ENCODE measurements around the gene ADK. TPM values are rescaled to one million over a fixed set of nuclear protein-coding genes. Genes with fewer than 3 reads are reported as not detected.

ADK gene
- polyA plus RNA-seq, 1 experiment, result 41.9 TPM

- CTCF ChIA-PET, result no interaction called here
- no peak for TF ChIP-seq CTCF (IDR thresholded peaks at IDR 0.05; ENCODE audit: low read depth, low read length)
- no peaks in the 10 kb centered on the region for H3K27me3 ChIP-seq (ENCODE audit: control insufficient read depth, insufficient read depth, low read length)
- H3K4me3 ChIP-seq (ENCODE audit: low read depth, low read length), result no peak overlapping the region
- no peak for DNase-seq (ENCODE audit: low read depth, low spot score)
- H3K27ac ChIP-seq (ENCODE audit: low read depth, low read length), result no peak overlapping the region
- H3K9me3 ChIP-seq (ENCODE audit: control insufficient read depth, insufficient read depth, low read length), result peaks cover 2% of the 10 kb centered on the region; the same call in 1 of the 2 replicates
- POLR2A ChIA-PET, result no interaction called here
Observed at GRCh38 chr10:74728225-74728624, 577.2 kb downstream of the ADK start.

- CTCF ChIA-PET, result no interaction called here
- H3K27me3 ChIP-seq (ENCODE audit: control insufficient read depth, insufficient read depth, low read length), result no peaks in the 10 kb centered on the region
- POLR2A ChIA-PET, result no interaction called here
- H3K27ac ChIP-seq (ENCODE audit: low read depth, low read length), result no peak overlapping the region
- H3K9me3 ChIP-seq (ENCODE audit: control insufficient read depth, insufficient read depth, low read length), result peaks cover 2% of the 10 kb centered on the region; the same call in 1 of the 2 replicates
- no peak overlapping the region for H3K4me3 ChIP-seq (ENCODE audit: low read depth, low read length)
- no peak for TF ChIP-seq CTCF (IDR thresholded peaks at IDR 0.05; ENCODE audit: low read depth, low read length)
- no peak for DNase-seq (ENCODE audit: low read depth, low spot score)
Observed at GRCh38 chr10:74730246-74730645, 579.2 kb downstream of the ADK start.

- TF ChIP-seq CTCF (IDR thresholded peaks at IDR 0.05; ENCODE audit: low read depth, low read length), result no peak
- no peak overlapping the region for H3K27ac ChIP-seq (ENCODE audit: low read depth, low read length)
- DNase-seq (ENCODE audit: low read depth, low spot score), result no peak
- ChIA-PET CTCF (no interaction called here), POLR2A (no interaction called here)
- no peak overlapping the region for H3K4me3 ChIP-seq (ENCODE audit: low read depth, low read length)
- H3K9me3 ChIP-seq (ENCODE audit: control insufficient read depth, insufficient read depth, low read length), result peaks cover 2% of the 10 kb centered on the region; the same call in 1 of the 2 replicates
- H3K27me3 ChIP-seq (ENCODE audit: control insufficient read depth, insufficient read depth, low read length), result no peaks in the 10 kb centered on the region
Observed at GRCh38 chr10:74733612-74734011, 582.6 kb downstream of the ADK start.

DNA sequence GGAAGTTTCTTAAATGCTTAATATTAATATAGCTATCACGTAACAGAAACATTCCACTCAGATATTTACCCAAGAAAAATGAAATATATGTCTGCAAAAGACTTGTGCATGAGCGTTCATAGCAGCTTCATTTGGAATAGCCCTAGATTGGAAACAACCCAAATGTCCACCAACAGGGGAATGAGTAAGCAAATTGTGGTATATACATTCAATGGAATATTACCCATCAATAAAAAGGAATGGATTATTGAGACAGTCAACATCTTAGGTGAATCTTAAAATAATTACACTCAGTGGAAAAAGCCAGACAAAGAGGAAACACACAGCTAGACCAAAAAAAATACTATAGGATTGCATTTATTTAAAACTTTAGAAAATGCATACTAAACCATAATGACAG lies 585.0 kb downstream of the ADK start:
- ChIA-PET POLR2A (no interaction called here), CTCF (interaction anchor here (0.7 kb wide), 1 partner anchor 39 kb away, joined by 6 read pairs; no protein-coding TSS in a partner anchor)
- TF ChIP-seq CTCF (IDR thresholded peaks at IDR 0.05; ENCODE audit: low read depth, low read length), result no peak
- no peak for DNase-seq (ENCODE audit: low read depth, low spot score)
- Histone ChIP-seq H3K27ac (ENCODE audit: low read depth, low read length) (no peak overlapping the region), H3K9me3 (ENCODE audit: control insufficient read depth, insufficient read depth, low read length) (peaks cover 2% of the 10 kb centered on the region; the same call in 1 of the 2 replicates), H3K27me3 (ENCODE audit: control insufficient read depth, insufficient read depth, low read length) (no peaks in the 10 kb centered on the region), H3K4me3 (ENCODE audit: low read depth, low read length) (no peak overlapping the region)

GRCh38 chr10:74738052-74738451 lies 587.0 kb downstream of the ADK start:
- no peak overlapping the region for H3K27ac ChIP-seq (ENCODE audit: low read depth, low read length)
- H3K27me3 ChIP-seq (ENCODE audit: control insufficient read depth, insufficient read depth, low read length), result no peaks in the 10 kb centered on the region
- POLR2A ChIA-PET, result no interaction called here
- TF ChIP-seq CTCF (IDR thresholded peaks at IDR 0.05; ENCODE audit: low read depth, low read length), result no peak
- no peaks in the 10 kb centered on the region for H3K9me3 ChIP-seq (ENCODE audit: control insufficient read depth, insufficient read depth, low read length)
- no peak for DNase-seq (ENCODE audit: low read depth, low spot score)
- no peak overlapping the region for H3K4me3 ChIP-seq (ENCODE audit: low read depth, low read length)
- CTCF ChIA-PET, result interaction anchor here (1.4 kb wide), 1 partner anchor 20 kb away, joined by 4 read pairs; no protein-coding TSS in a partner anchor

Measured in AG04450 (cell line).